GM18520 (cell line): ENCODE measurements around the gene WDR91.
"Not testable (repeated sequence)": the region's sequence is repeated elsewhere in the genome, so short reads cannot be mapped to it uniquely, and the experiment has no call there.

Source experiments
- ATAC-seq: cut with Tn5 transposase; IDR thresholded peaks from one replicate; pipeline ENCODE4 v1.9.1; 2021; ENCODE audit not compliant: unreplicated experiment

The WDR91 gene

DNA sequence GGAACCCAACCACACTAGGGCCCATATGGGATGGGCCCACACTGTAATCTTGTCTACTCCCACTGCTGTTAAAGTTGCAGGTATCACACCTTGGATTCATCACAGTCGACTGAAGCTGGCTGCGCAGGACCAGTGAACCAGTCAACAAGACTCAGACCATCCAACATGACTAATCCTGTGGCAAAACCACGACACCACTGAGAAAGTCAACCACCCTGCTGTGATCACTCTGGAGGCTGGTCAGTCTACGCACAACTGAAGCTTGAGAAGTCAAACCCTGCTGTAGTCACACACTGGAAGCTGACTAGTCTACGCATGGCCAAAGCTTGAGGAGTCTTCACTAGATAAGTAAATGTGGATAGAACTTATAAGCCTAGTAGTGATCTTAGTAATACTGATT lies 31.2 kb downstream of the WDR91 start:
- no peak for ATAC-seq

DNA sequence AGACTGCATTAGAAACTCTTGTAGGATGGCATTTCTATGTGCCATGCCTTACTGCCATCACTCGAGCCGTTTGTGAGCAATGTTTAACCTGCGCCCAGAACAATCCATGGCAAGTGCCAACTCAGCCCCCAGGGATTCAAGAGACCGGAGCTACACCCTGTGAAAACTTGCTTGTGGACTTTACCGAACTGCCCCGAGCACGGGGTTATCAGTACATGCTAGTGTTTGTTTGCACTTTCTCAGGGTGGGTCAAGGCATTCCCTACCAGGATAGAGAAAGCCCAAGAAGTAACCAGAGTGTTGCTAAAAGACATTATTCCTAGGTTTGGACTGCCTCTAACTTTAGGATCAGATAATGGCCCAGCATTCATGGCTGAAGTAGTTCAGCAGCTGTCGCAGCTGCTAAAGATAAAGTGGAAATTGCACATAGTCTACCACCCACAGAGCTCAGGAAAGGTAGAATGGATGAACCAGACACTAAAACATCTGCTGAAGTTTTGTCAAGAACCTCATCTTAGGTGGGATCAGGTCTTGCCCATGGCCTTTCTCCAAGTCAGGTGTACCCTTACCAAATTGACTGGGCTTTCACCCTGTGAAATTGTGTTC lies 31.9 kb downstream of the WDR91 start:
- ATAC-seq = no peak

DNA sequence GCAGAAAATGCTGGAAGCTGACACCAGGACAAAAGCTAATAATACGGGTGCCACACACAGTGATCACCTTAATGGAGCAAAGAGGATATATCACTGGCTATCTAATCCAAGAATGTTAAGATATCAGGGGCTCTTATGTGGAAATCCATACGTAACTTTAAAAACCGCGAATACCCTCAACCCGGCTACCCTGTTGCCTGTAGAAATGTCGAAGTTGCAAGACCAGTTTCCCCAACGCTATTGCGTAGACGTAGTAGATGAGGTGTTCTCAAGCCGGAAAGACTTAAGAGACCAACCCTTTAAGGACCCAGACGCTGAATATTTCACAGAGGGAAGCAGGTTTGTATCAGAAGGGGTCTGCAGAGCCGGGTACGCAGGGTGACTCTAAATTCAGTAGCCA lies 33.0 kb downstream of the WDR91 start:
- no peak for ATAC-seq

- ATAC-seq = no peak
These were observed 34.2 kb downstream of the WDR91 start for GRCh38 chr7:135177028-135177696.

DNA sequence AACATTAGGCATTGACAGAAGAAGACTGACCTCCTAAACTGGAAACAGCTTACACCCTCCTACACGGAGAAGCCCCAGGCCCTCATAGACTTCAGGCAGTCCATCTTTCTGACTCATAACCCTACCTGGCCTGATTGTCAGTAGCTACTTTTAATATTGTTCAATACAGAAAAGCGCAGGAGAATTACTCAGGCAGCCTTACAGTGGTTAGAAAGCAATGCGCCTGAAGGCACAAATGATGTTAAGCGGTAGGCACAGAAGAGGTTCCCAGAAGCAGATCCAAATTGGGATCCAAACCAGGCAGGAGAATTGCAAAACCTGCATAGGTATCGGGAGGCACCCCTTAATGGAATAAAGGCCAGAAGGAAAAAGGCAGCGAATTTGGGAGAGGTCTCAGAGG lies 35.4 kb downstream of the WDR91 start:
- no peak for ATAC-seq

- ATAC-seq = no peak
These were observed 36.4 kb downstream of the WDR91 start for GRCh38 chr7:135174941-135175340.

GRCh38 chr7:135173916-135174315 lies 37.4 kb downstream of the WDR91 start:
- not testable (repeated sequence) for ATAC-seq

DNA sequence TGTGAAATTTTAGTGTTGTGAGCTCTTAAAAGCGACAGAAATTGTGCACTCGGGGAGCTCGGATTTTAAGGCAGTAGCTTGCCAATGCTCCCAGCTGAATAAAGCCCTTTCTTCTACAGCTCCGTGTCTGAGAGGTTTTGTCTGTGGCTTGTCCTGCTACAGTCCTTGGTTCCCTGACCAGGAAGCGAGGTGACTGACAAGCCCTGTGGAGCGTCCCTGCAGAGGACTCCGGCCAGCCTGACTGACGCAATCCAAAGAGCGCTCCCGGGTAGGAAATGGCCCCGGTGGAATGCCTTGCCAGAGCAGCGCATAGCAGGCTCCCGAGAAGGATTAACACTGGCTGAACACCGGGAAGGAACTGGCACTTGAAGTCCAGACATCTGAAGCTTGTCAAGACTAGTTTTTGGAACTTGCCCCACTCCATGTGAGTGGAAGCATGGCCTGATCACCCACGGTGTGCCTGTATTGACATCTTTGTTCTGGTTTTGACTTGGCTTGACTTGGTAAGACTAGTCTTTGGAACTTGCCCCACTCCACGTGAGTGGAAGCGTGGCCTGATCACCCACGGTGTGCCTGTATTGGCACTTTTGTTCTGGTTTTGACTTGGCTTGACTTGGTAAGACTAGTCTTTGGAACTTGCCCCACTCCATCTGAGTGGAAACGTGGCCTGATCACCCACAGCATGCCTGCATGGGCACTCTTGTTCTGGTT lies 39.6 kb downstream of the WDR91 start:
- ATAC-seq = not testable (repeated sequence)

GRCh38 chr7:135170998-135171481 lies 40.3 kb downstream of the WDR91 start:
- ATAC-seq = peak; percentile 15

GRCh38 chr7:135170274-135170997 lies 40.9 kb downstream of the WDR91 start, which contains the start of gene CYREN:
Gene CYREN (minus strand): TSS chr7:135170707. CDS start chr7:135168922, 1,785 bp downstream.
- peak; percentile 61 for ATAC-seq

DNA sequence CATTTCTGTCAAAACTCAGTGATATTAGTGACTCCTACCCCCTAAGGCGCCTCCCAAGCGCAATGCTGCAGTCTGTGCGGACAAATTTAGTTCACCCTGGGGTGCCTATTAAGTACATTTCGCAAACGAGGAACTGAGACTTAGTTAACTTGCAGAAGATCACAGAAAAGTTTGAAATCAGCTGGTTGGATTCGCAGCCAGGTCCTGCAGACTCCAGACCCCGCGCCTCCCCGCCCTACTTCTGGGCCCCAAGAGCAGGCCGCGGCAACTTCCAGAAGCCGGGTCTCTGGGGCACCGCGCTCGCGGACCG lies 41.4 kb downstream of the WDR91 start:
- no peak for ATAC-seq

DNA sequence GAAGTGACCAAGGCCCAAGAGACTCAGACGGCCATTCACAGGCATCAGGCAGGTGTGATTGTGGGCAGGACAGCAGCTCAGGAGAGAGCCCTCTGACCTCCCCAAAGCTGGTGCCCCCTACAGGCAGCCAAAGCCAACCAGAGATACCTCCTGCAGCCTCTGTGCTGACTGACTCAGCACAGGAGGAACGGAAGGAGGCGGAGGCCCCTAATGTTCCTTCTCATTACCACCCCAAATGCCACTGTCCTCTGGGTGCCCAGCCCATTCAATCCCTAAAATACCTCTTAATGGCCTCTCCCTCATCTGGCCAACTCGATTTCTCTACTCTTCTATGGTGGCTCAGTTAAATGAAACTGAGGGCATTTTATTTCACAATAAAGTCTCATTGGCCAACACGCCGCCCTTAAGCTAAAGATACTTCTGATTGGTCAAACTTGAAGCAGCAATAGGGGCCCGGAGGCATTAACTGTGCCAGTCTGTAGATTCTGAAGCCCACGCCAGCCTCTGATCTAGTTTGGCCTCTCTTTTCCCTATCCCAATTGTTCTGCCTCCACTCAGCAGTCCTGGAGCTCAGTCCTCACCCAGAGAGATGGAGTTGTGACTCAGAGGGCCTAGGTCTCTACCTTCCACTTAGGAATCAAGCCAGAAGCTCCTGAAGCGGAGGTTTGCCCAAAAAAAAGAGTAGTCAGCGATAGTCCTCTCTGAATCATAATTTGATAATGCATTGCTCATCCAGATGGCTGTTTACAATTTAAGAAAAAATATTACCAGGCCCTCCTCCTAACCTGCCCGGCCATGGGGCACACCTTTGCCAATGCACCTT lies 42.0 kb downstream of the WDR91 start:
- no peak for ATAC-seq

- no peak for ATAC-seq
These were observed 42.7 kb downstream of the WDR91 start for GRCh38 chr7:135168489-135169140.

DNA sequence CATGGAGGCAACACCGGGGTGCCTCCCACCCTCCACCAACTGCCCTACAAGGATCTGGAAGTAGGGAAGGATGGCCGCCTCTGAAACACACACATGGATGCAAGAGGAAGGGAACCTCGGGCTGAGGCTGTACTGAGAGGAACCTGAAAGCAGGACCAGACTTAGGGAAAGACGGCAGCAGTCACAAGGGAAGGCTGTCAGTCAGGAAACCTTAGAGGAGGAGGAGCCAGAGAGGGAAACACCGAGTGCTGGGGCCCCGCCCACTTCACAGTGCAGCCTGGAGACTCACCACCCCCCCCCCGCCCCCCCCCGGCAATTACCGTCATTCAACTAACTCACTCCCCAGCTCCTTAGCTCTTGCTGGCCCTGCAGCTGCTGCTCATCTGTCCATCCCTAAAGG lies 43.3 kb downstream of the WDR91 start:
- ATAC-seq = no peak

DNA sequence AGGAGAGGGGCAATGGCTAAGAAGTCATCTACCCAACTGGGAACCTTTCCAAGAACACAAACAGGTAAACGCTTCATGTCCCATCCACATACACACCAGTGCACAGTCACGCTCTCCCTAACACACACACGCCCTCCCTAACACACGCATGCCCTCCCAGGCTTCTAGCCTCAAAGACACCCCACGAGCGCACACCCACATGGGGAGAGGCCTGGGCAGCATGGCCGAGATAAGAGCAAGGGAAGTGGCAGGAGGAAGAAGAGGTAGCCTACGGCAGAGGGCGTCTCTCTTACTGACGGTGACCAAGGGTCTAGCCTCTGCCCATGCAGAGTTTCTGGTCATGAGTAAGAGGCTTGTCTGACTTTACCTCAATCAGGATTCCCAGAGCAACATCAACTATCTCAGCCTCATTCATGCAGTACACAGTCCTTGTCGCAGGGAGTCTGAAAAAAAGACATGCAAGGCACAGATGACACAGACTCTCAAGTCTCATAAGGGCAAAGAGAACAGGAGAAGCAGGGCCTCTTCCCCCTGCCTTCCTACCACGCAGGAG lies 43.9 kb downstream of the WDR91 start:
- ATAC-seq = no peak

DNA sequence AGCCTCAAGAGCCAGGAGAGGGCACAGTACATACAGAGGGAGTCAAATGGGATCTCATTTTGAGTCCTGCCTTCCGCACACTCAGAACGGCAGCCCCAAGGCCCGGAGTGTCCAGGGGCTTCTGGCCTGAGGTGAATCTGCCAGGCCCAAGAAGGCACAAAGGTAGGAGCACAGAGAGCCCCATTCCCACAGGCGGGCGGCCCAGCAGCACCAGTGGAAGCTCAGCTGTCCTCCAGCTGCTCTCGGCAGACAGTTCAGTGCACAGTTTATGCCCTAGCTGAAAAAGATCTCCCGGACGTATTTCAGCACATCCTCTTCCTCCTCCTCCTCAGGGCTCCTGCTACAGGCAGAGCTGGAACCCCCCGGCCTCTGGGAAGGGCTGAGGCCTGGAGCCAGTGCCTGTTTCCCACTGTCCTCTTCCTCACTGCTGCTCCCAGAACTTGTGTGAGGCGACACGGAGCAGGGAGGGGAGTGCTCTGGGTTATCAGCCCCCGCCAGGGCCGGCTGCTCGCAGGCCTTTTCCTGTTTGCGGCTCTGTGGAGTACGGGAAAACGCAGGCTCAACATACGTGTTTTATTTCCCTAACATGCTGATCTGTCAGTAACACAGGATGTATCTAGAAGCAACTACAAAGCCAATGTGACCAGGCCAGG lies 44.9 kb downstream of the WDR91 start:
- ATAC-seq = no peak

DNA sequence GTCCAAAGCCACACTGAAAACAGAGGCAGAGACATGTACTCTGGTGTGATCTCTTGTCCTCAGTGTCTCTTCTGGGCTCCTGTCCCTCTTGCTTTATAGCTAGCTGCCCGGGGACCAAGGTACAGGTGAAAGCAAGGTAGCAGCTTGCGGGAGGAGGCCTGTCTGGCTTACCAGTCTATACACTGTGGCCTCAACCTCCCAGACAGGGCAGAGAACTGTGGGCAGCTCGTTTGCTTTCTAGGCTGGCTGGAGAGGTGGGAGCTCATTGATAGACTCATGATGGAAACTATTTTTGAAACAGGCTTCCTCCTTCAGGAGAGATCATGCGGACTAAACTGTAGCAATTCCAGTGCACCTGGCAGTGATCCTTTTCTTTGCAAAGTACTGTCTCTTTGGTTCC lies 45.5 kb downstream of the WDR91 start:
- ATAC-seq = no peak

DNA sequence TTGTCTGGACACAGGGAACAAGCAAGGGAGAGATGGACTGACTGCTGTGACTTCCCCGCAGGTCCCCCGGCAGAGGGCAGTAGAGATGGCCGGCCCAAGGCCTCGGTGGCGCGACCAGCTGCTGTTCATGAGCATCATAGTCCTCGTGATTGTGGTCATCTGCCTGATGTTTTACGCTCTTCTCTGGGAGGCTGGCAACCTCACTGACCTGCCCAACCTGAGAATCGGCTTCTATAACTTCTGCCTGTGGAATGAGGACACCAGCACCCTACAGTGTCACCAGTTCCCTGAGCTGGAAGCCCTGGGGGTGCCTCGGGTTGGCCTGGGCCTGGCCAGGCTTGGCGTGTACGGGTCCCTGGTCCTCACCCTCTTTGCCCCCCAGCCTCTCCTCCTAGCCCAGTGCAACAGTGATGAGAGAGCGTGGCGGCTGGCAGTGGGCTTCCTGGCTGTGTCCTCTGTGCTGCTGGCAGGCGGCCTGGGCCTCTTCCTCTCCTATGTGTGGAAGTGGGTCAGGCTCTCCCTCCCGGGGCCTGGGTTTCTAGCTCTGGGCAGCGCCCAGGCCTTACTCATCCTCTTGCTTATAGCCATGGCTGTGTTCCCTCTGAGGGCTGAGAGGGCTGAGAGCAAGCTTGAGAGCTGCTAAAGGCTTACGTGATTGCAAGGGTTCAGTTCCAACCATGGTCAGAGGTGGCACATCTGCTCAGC lies 46.8 kb downstream of the WDR91 start:
- ATAC-seq = no peak
